ENCODE measurements around the gene OR5K2. TPM values are rescaled to one million over a fixed set of nuclear protein-coding genes. Genes with fewer than 3 reads are reported as not detected.

The OR5K2 gene
- total RNA-seq, 1 donor from 2014 or later, result not detected

GRCh38 chr3:98529856-98530459 lies 32.5 kb downstream of the OR5K2 start:
- Mint-ChIP-seq H3K4me3 (peak overlapping the region; percentile 60), H3K4me1 (ENCODE audit: low read depth) (peaks cover 72% of the 10 kb centered on the region), H3K27me3 (ENCODE audit: insufficient read depth) (no peaks in the 10 kb centered on the region), H3K9me3 (no peaks in the 10 kb centered on the region), H3K36me3 (ENCODE audit: low read depth) (peaks cover 33% of the 10 kb centered on the region), H3K27ac (peak overlapping the region; percentile 6)
- DNase-seq (ENCODE audit: low spot score), result no peak
- intact Hi-C loops (cut with micrococcal nuclease), result loop anchor here (10.0 kb wide), 1 partner anchor 705 kb away; the partner anchor contains the start of gene CRYBG3

GRCh38 chr3:98530676-98531075 lies 33.2 kb downstream of the OR5K2 start:
- Mint-ChIP-seq H3K27ac (no peak overlapping the region), H3K4me3 (peak overlapping the region; percentile 57), H3K36me3 (ENCODE audit: low read depth) (peaks cover 33% of the 10 kb centered on the region), H3K27me3 (ENCODE audit: insufficient read depth) (no peaks in the 10 kb centered on the region), H3K9me3 (no peaks in the 10 kb centered on the region), H3K4me1 (ENCODE audit: low read depth) (peaks cover 65% of the 10 kb centered on the region)
- DNase-seq (ENCODE audit: low spot score), result no peak
- intact Hi-C loops (cut with micrococcal nuclease), result no loop called here

DNA sequence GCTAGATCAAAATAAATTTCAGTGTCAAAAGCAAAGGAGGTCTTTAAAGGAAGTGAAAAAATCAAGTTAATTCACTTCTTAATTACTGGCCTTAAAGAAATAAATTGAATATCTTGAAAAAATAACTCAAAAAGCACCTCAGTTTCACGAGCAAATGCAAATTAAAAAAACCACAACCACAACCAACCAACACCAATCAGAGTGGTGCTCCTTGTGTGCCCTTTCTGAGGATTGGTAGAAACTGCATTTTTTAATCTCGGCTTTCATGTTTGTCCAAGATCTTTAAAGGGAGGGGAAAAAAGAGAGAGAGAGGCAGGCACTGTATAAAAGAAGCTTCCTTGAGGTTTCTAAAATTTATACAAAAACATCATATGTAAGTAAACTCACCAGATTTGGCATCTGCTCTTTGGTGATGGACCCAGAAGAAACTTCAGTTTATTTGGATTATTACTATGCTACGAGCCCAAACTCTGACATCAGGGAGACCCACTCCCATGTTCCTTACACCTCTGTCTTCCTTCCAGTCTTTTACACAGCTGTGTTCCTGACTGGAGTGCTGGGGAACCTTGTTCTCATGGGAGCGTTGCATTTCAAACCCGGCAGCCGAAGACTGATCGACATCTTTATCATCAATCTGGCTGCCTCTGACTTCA lies 34.3 kb downstream of the OR5K2 start, which contains the start of gene GPR15:
TSS of gene GPR15 (plus strand) at position 357 of the 653 bp plus-strand sequence. CDS start at position 413, 56 bp downstream.
- Mint-ChIP-seq H3K27me3 (ENCODE audit: insufficient read depth) (no peaks in the 10 kb centered on the region), H3K9me3 (no peaks in the 10 kb centered on the region), H3K27ac (peak within 1 kb of the TSS; percentile 60), H3K4me3 (peak within 1 kb of the TSS; percentile 80), H3K36me3 (ENCODE audit: low read depth) (peaks cover 31% of the 10 kb centered on the region), H3K4me1 (ENCODE audit: low read depth) (peaks cover 71% of the 10 kb centered on the region)
- intact Hi-C loops (cut with micrococcal nuclease), result no loop called here
- no peak for DNase-seq (ENCODE audit: low spot score)

GRCh38 chr3:98532275-98532637 lies 34.8 kb downstream of the OR5K2 start:
- Mint-ChIP-seq H3K9me3 (no peaks in the 10 kb centered on the region), H3K4me3 (peak overlapping the region; percentile 80), H3K4me1 (ENCODE audit: low read depth) (peaks cover 73% of the 10 kb centered on the region), H3K27me3 (ENCODE audit: insufficient read depth) (no peaks in the 10 kb centered on the region), H3K36me3 (ENCODE audit: low read depth) (peaks cover 31% of the 10 kb centered on the region), H3K27ac (peak overlapping the region; percentile 60)
- no peak for DNase-seq (ENCODE audit: low spot score)
- intact Hi-C loops (cut with micrococcal nuclease), result no loop called here

- no peaks in the 10 kb centered on the region for H3K27me3 Mint-ChIP-seq (ENCODE audit: insufficient read depth)
- H3K9me3 Mint-ChIP-seq, result no peaks in the 10 kb centered on the region
- peak overlapping the region; percentile 66 for H3K27ac Mint-ChIP-seq
- no peak for DNase-seq (ENCODE audit: low spot score)
- peaks cover 67% of the 10 kb centered on the region for H3K4me1 Mint-ChIP-seq (ENCODE audit: low read depth)
- intact Hi-C loops (cut with micrococcal nuclease), result no loop called here
- H3K36me3 Mint-ChIP-seq (ENCODE audit: low read depth), result peaks cover 31% of the 10 kb centered on the region
- H3K4me3 Mint-ChIP-seq, result peak overlapping the region; percentile 80
Observed at GRCh38 chr3:98532709-98533571, 35.5 kb downstream of the OR5K2 start.

DNA sequence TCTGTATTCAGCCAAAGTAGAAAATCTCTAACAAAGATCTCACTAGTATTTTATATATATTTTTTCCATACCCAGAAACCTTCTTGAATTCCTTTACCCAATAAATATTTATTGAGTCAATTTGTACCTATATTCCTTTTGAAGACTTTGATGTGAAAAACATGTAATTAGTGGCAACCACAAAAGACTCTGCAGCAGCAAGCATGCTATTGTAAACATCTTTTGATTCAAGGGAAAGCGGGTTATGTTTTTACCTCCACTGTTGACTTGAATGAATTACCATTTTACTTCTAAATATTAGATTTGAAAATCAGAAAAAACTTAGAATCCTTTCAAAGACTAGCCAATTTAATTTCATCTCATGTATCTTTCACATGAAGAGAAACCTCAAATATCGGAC lies 36.7 kb downstream of the OR5K2 start:
- intact Hi-C loops (cut with micrococcal nuclease), result no loop called here
- H3K9me3 Mint-ChIP-seq, result no peaks in the 10 kb centered on the region
- H3K27ac Mint-ChIP-seq, result peak overlapping the region; percentile 7
- peak overlapping the region; percentile 80 for H3K4me3 Mint-ChIP-seq
- peaks cover 30% of the 10 kb centered on the region for H3K36me3 Mint-ChIP-seq (ENCODE audit: low read depth)
- peaks cover 68% of the 10 kb centered on the region for H3K4me1 Mint-ChIP-seq (ENCODE audit: low read depth)
- no peaks in the 10 kb centered on the region for H3K27me3 Mint-ChIP-seq (ENCODE audit: insufficient read depth)
- DNase-seq (ENCODE audit: low spot score), result no peak

GRCh38 chr3:98534734-98535133 lies 37.3 kb downstream of the OR5K2 start:
- Mint-ChIP-seq H3K27ac (no peak overlapping the region), H3K27me3 (ENCODE audit: insufficient read depth) (no peaks in the 10 kb centered on the region), H3K9me3 (no peaks in the 10 kb centered on the region), H3K4me3 (peak overlapping the region; percentile 33), H3K4me1 (ENCODE audit: low read depth) (peaks cover 69% of the 10 kb centered on the region), H3K36me3 (ENCODE audit: low read depth) (peaks cover 30% of the 10 kb centered on the region)
- intact Hi-C loops (cut with micrococcal nuclease), result no loop called here
- no peak for DNase-seq (ENCODE audit: low spot score)

- H3K4me3 Mint-ChIP-seq, result peak overlapping the region; percentile 70
- peak overlapping the region; percentile 73 for H3K27ac Mint-ChIP-seq
- peaks cover under 1% of the 10 kb centered on the region for H3K9me3 Mint-ChIP-seq
- DNase-seq (ENCODE audit: low spot score), result no peak
- peaks cover 21% of the 10 kb centered on the region for H3K36me3 Mint-ChIP-seq (ENCODE audit: low read depth)
- peaks cover 66% of the 10 kb centered on the region for H3K4me1 Mint-ChIP-seq (ENCODE audit: low read depth)
- H3K27me3 Mint-ChIP-seq (ENCODE audit: insufficient read depth), result no peaks in the 10 kb centered on the region
- intact Hi-C loops (cut with micrococcal nuclease), result loop anchor here (1.0 to 2.0 kb wide), 4 partner anchors 14 to 498 kb away; partner anchors contain the start of gene CLDND1
Observed at GRCh38 chr3:98536456-98537017, 39.1 kb downstream of the OR5K2 start.

- intact Hi-C loops (cut with micrococcal nuclease), result loop anchor here (1.0 kb wide), 2 partner anchors 16 to 25 kb away; no protein-coding TSS in a partner anchor
- H3K36me3 Mint-ChIP-seq (ENCODE audit: low read depth), result peaks cover 11% of the 10 kb centered on the region
- H3K4me1 Mint-ChIP-seq (ENCODE audit: low read depth), result peaks cover 75% of the 10 kb centered on the region
- H3K9me3 Mint-ChIP-seq, result peaks cover 11% of the 10 kb centered on the region
- peak overlapping the region; percentile 76 for H3K27ac Mint-ChIP-seq
- no peaks in the 10 kb centered on the region for H3K27me3 Mint-ChIP-seq (ENCODE audit: insufficient read depth)
- DNase-seq (ENCODE audit: low spot score), result no peak
- H3K4me3 Mint-ChIP-seq, result peak overlapping the region; percentile 41
Observed at GRCh38 chr3:98540346-98540745, 42.9 kb downstream of the OR5K2 start.

DNA sequence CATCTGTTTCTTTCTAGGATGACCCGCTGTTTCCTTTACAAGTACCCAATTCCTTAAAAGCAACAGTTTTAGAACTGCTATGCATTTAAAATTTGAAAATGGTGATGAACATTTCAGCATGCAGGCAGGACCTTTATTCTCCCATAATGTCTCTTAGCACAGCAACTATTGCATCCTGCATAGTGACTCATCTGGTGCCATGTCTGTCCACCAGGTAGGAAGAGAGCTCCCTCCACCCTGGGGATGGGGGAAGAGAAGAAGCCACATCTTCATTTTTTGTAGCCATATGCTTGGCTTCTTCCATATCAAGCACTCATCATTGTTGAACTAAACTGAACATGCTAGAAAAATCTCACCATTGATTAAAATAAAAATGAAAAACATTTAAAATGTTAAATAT lies 44.2 kb downstream of the OR5K2 start:
- H3K9me3 Mint-ChIP-seq, result peaks cover 11% of the 10 kb centered on the region
- H3K4me3 Mint-ChIP-seq, result peak overlapping the region; percentile 56
- peak overlapping the region; percentile 80 for H3K27ac Mint-ChIP-seq
- H3K36me3 Mint-ChIP-seq (ENCODE audit: low read depth), result peaks cover 12% of the 10 kb centered on the region
- H3K27me3 Mint-ChIP-seq (ENCODE audit: insufficient read depth), result no peaks in the 10 kb centered on the region
- no peak for DNase-seq (ENCODE audit: low spot score)
- H3K4me1 Mint-ChIP-seq (ENCODE audit: low read depth), result peaks cover 74% of the 10 kb centered on the region
- intact Hi-C loops (cut with micrococcal nuclease), result no loop called here

GRCh38 chr3:98542623-98543022 lies 45.1 kb downstream of the OR5K2 start:
- peaks cover 68% of the 10 kb centered on the region for H3K4me1 Mint-ChIP-seq (ENCODE audit: low read depth)
- H3K9me3 Mint-ChIP-seq, result peaks cover 11% of the 10 kb centered on the region
- no peak overlapping the region for H3K4me3 Mint-ChIP-seq
- DNase-seq (ENCODE audit: low spot score), result no peak
- peak overlapping the region; percentile 46 for H3K27ac Mint-ChIP-seq
- intact Hi-C loops (cut with micrococcal nuclease), result no loop called here
- H3K27me3 Mint-ChIP-seq (ENCODE audit: insufficient read depth), result no peaks in the 10 kb centered on the region
- H3K36me3 Mint-ChIP-seq (ENCODE audit: low read depth), result peaks cover 12% of the 10 kb centered on the region

DNA sequence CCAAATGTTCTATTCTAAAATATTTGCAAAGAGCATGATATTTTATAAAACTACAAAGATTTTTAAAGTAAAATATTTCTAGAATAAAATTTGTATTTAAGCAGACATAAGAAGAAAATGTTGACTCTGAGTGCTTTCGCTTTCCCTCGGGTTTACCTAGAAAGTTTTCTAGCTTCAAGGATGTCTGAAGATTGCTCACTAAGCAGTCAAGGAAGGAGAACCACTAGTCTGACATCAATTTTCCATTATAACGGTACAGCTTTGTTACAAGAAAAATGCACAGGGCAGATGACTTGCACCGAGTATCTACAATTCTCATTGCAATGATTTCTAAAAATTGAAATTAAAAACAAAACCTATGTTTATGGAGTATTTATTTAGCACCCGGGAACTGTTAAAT lies 48.5 kb downstream of the OR5K2 start:
- Mint-ChIP-seq H3K27me3 (ENCODE audit: insufficient read depth) (no peaks in the 10 kb centered on the region), H3K9me3 (peaks cover 18% of the 10 kb centered on the region), H3K4me1 (ENCODE audit: low read depth) (peaks cover 73% of the 10 kb centered on the region), H3K36me3 (ENCODE audit: low read depth) (peaks cover 33% of the 10 kb centered on the region), H3K4me3 (peak overlapping the region; percentile 70), H3K27ac (peak overlapping the region; percentile 94)
- intact Hi-C loops (cut with micrococcal nuclease), result loop anchor here (1.0 kb wide), 2 partner anchors 8 to 10 kb away; no protein-coding TSS in a partner anchor
- DNase-seq (ENCODE audit: low spot score), result no peak

Measured in activated T-helper 1 cell treated with anti-CD3 and anti-CD28 coated beads, Interleukin-12 subunit alpha, Interleukin-12 subunit beta, Interleukin-2, Interleukin-4 antibody, amounts not matched to agents 30 ng/mL and 10 ng/mL and 1 ng/mL, durations not matched to agents 14 hours and 24 hours and 36 hours (primary cell).